ENCODE data around the gene PDE7B. TPM values are rescaled to one million over a fixed set of nuclear protein-coding genes. Genes with fewer than 3 reads are reported as not detected.

PDE7B gene
- total and polyA plus RNA-seq, 2 donors from 2014 or later, result 4.6 to 15.4 TPM

DNA sequence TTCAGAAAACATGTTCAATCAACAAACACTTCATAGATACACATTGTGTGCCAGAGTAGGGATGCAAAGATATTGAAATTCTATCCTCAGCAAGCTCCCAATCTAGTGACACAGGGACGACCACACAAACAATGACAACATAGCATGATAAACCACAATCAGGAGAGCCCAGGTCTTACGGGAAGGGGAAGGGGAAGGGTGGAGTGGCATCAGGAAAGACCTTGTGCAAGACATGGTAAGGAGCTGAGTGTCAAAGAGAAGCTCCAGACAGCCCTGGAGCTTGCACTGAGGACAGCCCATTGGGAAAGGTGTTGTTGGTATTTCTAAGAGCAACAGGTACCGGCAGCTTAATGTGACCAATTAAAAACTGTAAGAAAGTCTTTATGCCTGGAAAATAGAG is 103.6 kb downstream of the PDE7B start:
- Histone ChIP-seq H3K9me3 (ENCODE audit: control insufficient read depth in 2 of 3, insufficient read depth in 1 of 3, low read length in 3 of 3) (no peaks in the 10 kb centered on the region), H3K36me3 (ENCODE audit: control insufficient read depth in 2 of 3, insufficient read depth in 3 of 3, low read length in 3 of 3) (no peaks in the 10 kb centered on the region), H3K4me1 (ENCODE audit: control insufficient read depth in 2 of 3, insufficient read depth in 2 of 3, low read depth in 1 of 3, low read length in 3 of 3) (no peaks in the 10 kb centered on the region), H3K9ac (ENCODE audit: low read length in 3 of 3) (no peak overlapping the region), H3K4me3 (ENCODE audit: low read length in 3 of 3) (no peak overlapping the region), H3K27ac (ENCODE audit: low read depth in 2 of 2, low read length in 2 of 2) (no peak overlapping the region), H3K27me3 (ENCODE audit: control insufficient read depth, insufficient read depth, low read length) (no peaks in the 10 kb centered on the region)
- no peak for FAIRE-seq
- TF ChIP-seq, protein P1, sequence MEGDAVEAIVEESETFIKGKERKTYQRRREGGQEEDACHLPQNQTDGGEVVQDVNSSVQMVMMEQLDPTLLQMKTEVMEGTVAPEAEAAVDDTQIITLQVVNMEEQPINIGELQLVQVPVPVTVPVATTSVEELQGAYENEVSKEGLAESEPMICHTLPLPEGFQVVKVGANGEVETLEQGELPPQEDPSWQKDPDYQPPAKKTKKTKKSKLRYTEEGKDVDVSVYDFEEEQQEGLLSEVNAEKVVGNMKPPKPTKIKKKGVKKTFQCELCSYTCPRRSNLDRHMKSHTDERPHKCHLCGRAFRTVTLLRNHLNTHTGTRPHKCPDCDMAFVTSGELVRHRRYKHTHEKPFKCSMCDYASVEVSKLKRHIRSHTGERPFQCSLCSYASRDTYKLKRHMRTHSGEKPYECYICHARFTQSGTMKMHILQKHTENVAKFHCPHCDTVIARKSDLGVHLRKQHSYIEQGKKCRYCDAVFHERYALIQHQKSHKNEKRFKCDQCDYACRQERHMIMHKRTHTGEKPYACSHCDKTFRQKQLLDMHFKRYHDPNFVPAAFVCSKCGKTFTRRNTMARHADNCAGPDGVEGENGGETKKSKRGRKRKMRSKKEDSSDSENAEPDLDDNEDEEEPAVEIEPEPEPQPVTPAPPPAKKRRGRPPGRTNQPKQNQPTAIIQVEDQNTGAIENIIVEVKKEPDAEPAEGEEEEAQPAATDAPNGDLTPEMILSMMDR (IDR thresholded peaks at IDR 0.05; ENCODE audit: borderline replicate concordance, extremely low read depth, insufficient read depth), result no peak
- no peak for DNase-seq
- intact Hi-C loops (cut with DNase I), result no loop called here

DNA sequence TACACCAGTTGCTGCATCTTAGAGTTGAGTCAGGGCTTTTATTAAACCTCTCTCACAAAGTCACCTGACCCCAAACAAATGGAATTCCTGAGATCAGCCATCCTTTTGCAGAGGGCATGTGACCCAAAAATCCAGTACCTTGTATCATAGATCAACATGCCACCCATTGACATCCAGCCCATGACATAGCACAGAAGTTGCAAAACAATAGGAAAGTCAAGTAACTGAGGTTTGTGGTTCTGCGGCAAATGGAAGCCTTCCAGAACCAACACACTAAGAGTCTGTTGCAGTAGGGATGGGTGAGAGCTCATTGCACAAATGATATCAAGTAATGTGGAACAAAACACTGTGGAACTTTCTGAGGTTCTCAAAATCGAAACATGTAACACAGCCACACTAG is 111.2 kb downstream of the PDE7B start:
- H3K9ac ChIP-seq (ENCODE audit: low read length in 3 of 3), result no peak overlapping the region
- DNase-seq (no peak), FAIRE-seq (no peak)
- H3K27me3 ChIP-seq (ENCODE audit: control insufficient read depth, insufficient read depth, low read length), result no peaks in the 10 kb centered on the region
- no peaks in the 10 kb centered on the region for H3K4me1 ChIP-seq (ENCODE audit: control insufficient read depth in 2 of 3, insufficient read depth in 2 of 3, low read depth in 1 of 3, low read length in 3 of 3)
- intact Hi-C loops (cut with DNase I), result no loop called here
- no peaks in the 10 kb centered on the region for H3K9me3 ChIP-seq (ENCODE audit: control insufficient read depth in 2 of 3, insufficient read depth in 1 of 3, low read length in 3 of 3)
- no peak overlapping the region for H3K4me3 ChIP-seq (ENCODE audit: low read length in 3 of 3)
- no peak overlapping the region for H3K27ac ChIP-seq (ENCODE audit: low read depth in 2 of 2, low read length in 2 of 2)
- TF ChIP-seq, protein P1 (IDR thresholded peaks at IDR 0.05; ENCODE audit: borderline replicate concordance, extremely low read depth, insufficient read depth), result no peak
- H3K36me3 ChIP-seq (ENCODE audit: control insufficient read depth in 2 of 3, insufficient read depth in 3 of 3, low read length in 3 of 3), result no peaks in the 10 kb centered on the region

DNA sequence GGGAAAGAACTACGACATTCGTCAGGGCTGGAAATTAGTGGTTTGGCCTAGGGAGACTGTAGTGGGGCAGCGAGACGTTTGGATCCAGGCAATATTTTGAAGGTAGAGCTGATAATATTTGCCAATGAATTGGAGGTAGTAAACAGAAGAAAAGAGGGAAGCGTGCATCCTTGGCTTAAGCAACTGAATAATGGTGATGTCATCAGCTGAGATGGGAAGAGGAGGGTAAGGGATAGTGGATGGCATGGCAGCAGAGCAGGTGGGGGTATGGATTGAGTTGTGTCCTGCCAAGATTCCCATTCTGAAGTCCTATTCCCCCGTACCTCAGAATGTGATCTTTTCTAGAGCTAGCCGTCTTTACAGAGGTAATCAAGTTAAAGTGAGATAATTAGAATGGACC is 119.2 kb downstream of the PDE7B start:
- Histone ChIP-seq H3K36me3 (ENCODE audit: control insufficient read depth in 2 of 3, insufficient read depth in 3 of 3, low read length in 3 of 3) (no peaks in the 10 kb centered on the region), H3K4me3 (ENCODE audit: low read length in 3 of 3) (no peak overlapping the region), H3K9ac (ENCODE audit: low read length in 3 of 3) (no peak overlapping the region), H3K27ac (ENCODE audit: low read depth in 2 of 2, low read length in 2 of 2) (no peak overlapping the region), H3K9me3 (ENCODE audit: control insufficient read depth in 2 of 3, insufficient read depth in 1 of 3, low read length in 3 of 3) (no peaks in the 10 kb centered on the region), H3K4me1 (ENCODE audit: control insufficient read depth in 2 of 3, insufficient read depth in 2 of 3, low read depth in 1 of 3, low read length in 3 of 3) (no peaks in the 10 kb centered on the region), H3K27me3 (ENCODE audit: control insufficient read depth, insufficient read depth, low read length) (no peaks in the 10 kb centered on the region)
- intact Hi-C loops (cut with DNase I), result no loop called here
- DNase-seq, result no peak
- TF ChIP-seq, protein P1 (IDR thresholded peaks at IDR 0.05; ENCODE audit: borderline replicate concordance, extremely low read depth, insufficient read depth), result no peak
- FAIRE-seq, result no peak

DNA sequence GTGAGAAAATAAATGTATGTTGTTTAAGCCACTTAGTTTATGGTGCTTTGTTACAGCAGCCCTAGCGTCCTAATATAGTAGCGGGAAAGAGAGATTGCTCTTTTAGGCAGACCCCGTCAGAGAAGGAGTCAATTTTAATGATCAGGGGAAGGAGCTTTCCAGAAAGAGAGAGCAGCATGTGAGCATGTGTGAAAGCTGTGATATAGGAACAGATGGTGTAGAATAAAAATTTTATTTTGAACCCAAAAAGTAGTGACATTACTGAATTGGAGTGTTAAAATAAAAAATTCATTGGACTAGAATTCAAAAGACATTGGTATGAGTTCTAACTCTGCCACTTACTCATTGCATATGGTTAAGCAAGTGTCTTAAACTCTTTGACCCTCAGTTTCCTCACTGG is 119.8 kb downstream of the PDE7B start:
- Histone ChIP-seq H3K9ac (ENCODE audit: low read length in 3 of 3) (no peak overlapping the region), H3K4me1 (ENCODE audit: control insufficient read depth in 2 of 3, insufficient read depth in 2 of 3, low read depth in 1 of 3, low read length in 3 of 3) (no peaks in the 10 kb centered on the region), H3K27ac (ENCODE audit: low read depth in 2 of 2, low read length in 2 of 2) (no peak overlapping the region), H3K36me3 (ENCODE audit: control insufficient read depth in 2 of 3, insufficient read depth in 3 of 3, low read length in 3 of 3) (no peaks in the 10 kb centered on the region), H3K4me3 (ENCODE audit: low read length in 3 of 3) (no peak overlapping the region), H3K9me3 (ENCODE audit: control insufficient read depth in 2 of 3, insufficient read depth in 1 of 3, low read length in 3 of 3) (no peaks in the 10 kb centered on the region), H3K27me3 (ENCODE audit: control insufficient read depth, insufficient read depth, low read length) (no peaks in the 10 kb centered on the region)
- TF ChIP-seq, protein P1 (IDR thresholded peaks at IDR 0.05; ENCODE audit: borderline replicate concordance, extremely low read depth, insufficient read depth), result no peak
- DNase-seq (no peak), FAIRE-seq (no peak)
- intact Hi-C loops (cut with DNase I), result no loop called here

Data from kidney (tissue), 14 donors.